HCT116 (cell line): ENCODE results near the gene TAL1.

Experiments
- CTCF ChIP-seq, 3 experiments: fragments of 200-600 bp in 1 of 3; sonication (generic) in 1 of 3; IDR thresholded peaks in 2 of 3; conservative IDR thresholded peaks in 1 of 3; 2 replicates each; pipeline ENCODE4 v1.5.1; 2012 to 2017; ENCODE audit warnings: low read depth in 2 of 3, low read length in 2 of 3, antibody characterized with exemption in 1 of 3, borderline replicate concordance in 1 of 3, control low read depth in 1 of 3, mild to moderate bottlenecking in 1 of 3, mixed read lengths in 1 of 3, mixed run types in 1 of 3, moderate library complexity in 1 of 3; ENCODE audit not compliant: insufficient read depth in 1 of 3
- EGR1 ChIP-seq: IDR thresholded peaks from 2 replicates; pipeline ENCODE4 v1.6.1; 2012; ENCODE audit warnings: low read depth
- EZH2 ChIP-seq: fragments of 200-600 bp; sonication (generic); IDR thresholded peaks from 2 replicates; pipeline ENCODE4 v1.6.1; 2017; ENCODE audit warnings: antibody characterized with exemption, mixed run types
- POLR2A ChIP-seq: IDR thresholded peaks from 2 replicates; pipeline ENCODE4 v1.7.0; 2011; ENCODE audit warnings: borderline replicate concordance; ENCODE audit not compliant: insufficient read depth, insufficient read length; ENCODE audit errors: extremely low read depth
- SIN3A ChIP-seq: IDR thresholded peaks from 2 replicates; pipeline ENCODE4 v1.6.1; 2012; ENCODE audit warnings: low read depth
- YY1 ChIP-seq: IDR thresholded peaks from 2 replicates; pipeline ENCODE4 v1.6.1; 2011; ENCODE audit warnings: low read length, low read depth, moderate library complexity, mild to moderate bottlenecking; ENCODE audit not compliant: insufficient replicate concordance; ENCODE audit errors: extremely low read depth

GRCh38 chr1:47186267-47187185 lies 45.5 kb downstream of the TAL1 start:
- TF ChIP-seq EZH2 (no peak), CTCF (IDR thresholded peaks at IDR 0.05 in 2 of 3, conservative IDR thresholded peaks at IDR 0.05 in 1 of 3; ENCODE audit: borderline replicate concordance in 1 of 3, insufficient read depth in 1 of 3, low read depth in 2 of 3, low read length in 2 of 3) (no peak), YY1 (no peak), EGR1 (no peak), POLR2A (no peak), SIN3A (no peak)
